SK-N-SH (cell line): Measurements from ENCODE around the gene KCNK17. TPM values are rescaled to one million over a fixed set of nuclear protein-coding genes. Genes with fewer than 3 reads are reported as not detected.

Source experiments
- CTCF ChIA-PET: fragments of 300-600, 350-600 bp; formaldehyde crosslinking; extraction: SDS; loops from one replicate; lab custom pipeline; 2021; lab: Yijun Ruan, JAX
- POLR2A ChIA-PET: fragments of 350-600 bp; sonication (Branson Sonifier 250); formaldehyde crosslinking; extraction: SDS; loops from one replicate; lab custom pipeline; 2020; ENCODE audit warnings: antibody characterized with exemption, inconsistent platforms; lab: Yijun Ruan, JAX
- DNase-seq: peaks from one replicate; pipeline ENCODE4 v3.0.0; 2012
- H2AFZ ChIP-seq: fragments of 200-600 bp; sonication (generic); 2 replicates; pipeline ENCODE4 v1.8.1; 2016; ENCODE audit warnings: antibody characterized with exemption, mild to moderate bottlenecking, low read depth
- H3F3A ChIP-seq: fragments of 200-600 bp; sonication (generic); replicated peaks from 2 replicates; pipeline ENCODE3; 2016; ENCODE audit warnings: antibody characterized with exemption, mild to moderate bottlenecking; ENCODE audit not compliant: insufficient read depth
- H3K27ac ChIP-seq, 2 experiments: fragments of 200-500 bp in 1 of 2; fragments of 200-600 bp in 1 of 2; sonication (Bioruptor generic) in 1 of 2; sonication (generic), shearing (Covaris generic) in 1 of 2; 2 replicates each; pipeline versions ENCODE4 v1.5.1 to v1.6.1; 2014 to 2016; ENCODE audit warnings: low read depth in 2 of 2, inconsistent platforms in 1 of 2, low read length in 1 of 2, mild to moderate bottlenecking in 1 of 2, mixed read lengths in 1 of 2
- H3K27me3 ChIP-seq: fragments of 200-600 bp; sonication (generic), shearing (Covaris generic); 2 replicates; pipeline ENCODE4 v1.6.1; 2016; ENCODE audit warnings: mixed run types; ENCODE audit not compliant: insufficient read depth
- H3K36me3 ChIP-seq, 2 experiments: fragments of 200-500 bp in 1 of 2; fragments of 200-600 bp in 1 of 2; sonication (Bioruptor generic) in 1 of 2; sonication (generic) in 1 of 2; replicated peaks in 1 of 2; 2 replicates each; pipeline versions ENCODE3 to v1.5.1; 2014 to 2016; ENCODE audit warnings: low read length in 1 of 2, mild to moderate bottlenecking in 1 of 2; ENCODE audit not compliant: insufficient read depth in 2 of 2, control insufficient read depth in 1 of 2
- H3K4me1 ChIP-seq, 2 experiments: fragments of 200-500 bp in 1 of 2; fragments of 200-600 bp in 1 of 2; sonication (Bioruptor generic) in 1 of 2; sonication (generic), shearing (Covaris generic) in 1 of 2; 2 replicates each; pipeline versions ENCODE4 v1.5.1 to v1.6.1; 2014 to 2016; ENCODE audit warnings: low read depth in 1 of 2, low read length in 1 of 2, mixed run types in 1 of 2; ENCODE audit not compliant: insufficient read depth in 2 of 2, control insufficient read depth in 1 of 2
- H3K4me2 ChIP-seq: fragments of 200-600 bp; sonication (generic), shearing (Covaris generic); 2 replicates; pipeline ENCODE4 v1.6.1; 2017; ENCODE audit warnings: mixed run types
- H3K4me3 ChIP-seq, 2 experiments: fragments of 200-500 bp in 1 of 2; fragments of 200-600 bp in 1 of 2; sonication (Bioruptor generic) in 1 of 2; sonication (generic), shearing (Covaris generic) in 1 of 2; 2 replicates each; pipeline versions ENCODE4 v1.5.1 to v1.8.1; 2014 to 2016; ENCODE audit warnings: low read depth in 2 of 2, inconsistent platforms in 1 of 2, low read length in 1 of 2, mild to moderate bottlenecking in 1 of 2, mixed read lengths in 1 of 2, moderate library complexity in 1 of 2
- H3K79me2 ChIP-seq: fragments of 200-600 bp; sonication (generic); 2 replicates; pipeline ENCODE4 v1.8.1; 2017; ENCODE audit warnings: mild to moderate bottlenecking; ENCODE audit not compliant: insufficient read depth
- H3K9ac ChIP-seq: fragments of 200-600 bp; sonication (generic); 2 replicates; pipeline ENCODE4 v1.6.1; 2017; ENCODE audit warnings: mixed run types
- H3K9me2 ChIP-seq: fragments of 200-600 bp; sonication (generic); 2 replicates; pipeline ENCODE4 v1.6.1; 2017; ENCODE audit warnings: mixed run types
- H3K9me3 ChIP-seq: fragments of 200-600 bp; sonication (generic); 2 replicates; pipeline ENCODE4 v1.6.1; 2017; ENCODE audit warnings: mixed run types, mild to moderate bottlenecking, moderate library complexity
- H4K20me1 ChIP-seq: fragments of 200-600 bp; sonication (generic); 2 replicates; pipeline ENCODE4 v1.6.1; 2017; ENCODE audit warnings: mild to moderate bottlenecking, mixed run types; ENCODE audit not compliant: insufficient read depth
- CHD2 ChIP-seq: fragments of 150-350 bp; IDR thresholded peaks from 2 replicates; pipeline ENCODE4 v1.6.1; 2018; ENCODE audit warnings: low read length; ENCODE audit not compliant: partially characterized antibody
- EP300 ChIP-seq, 2 experiments: IDR thresholded peaks; 2 replicates each; pipeline versions ENCODE4 v1.4.0 to v1.6.1; 2012; ENCODE audit warnings: borderline replicate concordance in 1 of 2, low read depth in 1 of 2, low read length in 1 of 2
- GABPA ChIP-seq: IDR thresholded peaks from 2 replicates; pipeline ENCODE4 v1.4.0; 2012; ENCODE audit warnings: low read depth, mild to moderate bottlenecking
- MEF2A ChIP-seq: IDR thresholded peaks from 2 replicates; pipeline ENCODE4 v1.4.0; 2012; ENCODE audit warnings: low read depth, borderline replicate concordance
- PBX3 ChIP-seq: IDR thresholded peaks from 2 replicates; pipeline ENCODE4; 2012
- REST ChIP-seq: IDR thresholded peaks from 2 replicates; pipeline ENCODE4 v1.6.1; 2012; ENCODE audit warnings: mild to moderate bottlenecking, low read depth, low read length, moderate library complexity
- RXRA ChIP-seq: IDR thresholded peaks from 2 replicates; pipeline ENCODE4 v1.4.0; 2012; ENCODE audit warnings: low read depth, mild to moderate bottlenecking, borderline replicate concordance
- SIN3A ChIP-seq: IDR thresholded peaks from 2 replicates; pipeline ENCODE4 v1.6.1; 2012; ENCODE audit warnings: low read depth, mild to moderate bottlenecking, low read length, moderate library complexity, borderline replicate concordance
- SMC3 ChIP-seq: IDR thresholded peaks from 2 replicates; pipeline ENCODE4 v1.6.1; 2012; ENCODE audit warnings: low read depth, low read length, improper control_type of control experiment
- TEAD4 ChIP-seq: IDR thresholded peaks from 2 replicates; pipeline ENCODE4 v1.4.0; 2012; ENCODE audit warnings: mild to moderate bottlenecking, borderline replicate concordance; ENCODE audit not compliant: insufficient read depth
- WGBS: methylation state at CpG from one replicate; pipeline ENCODE4 v1.1.6; 2017; ENCODE audit warnings: low lambda C conversion rate; 5-methylcytosine and 5-hydroxymethylcytosine counted together
- polyA plus RNA-seq, 3 experiments: library from polyadenylated mRNA; depleted of rRNA; stranded (reverse); fragments of >200 nt; gene quantifications; 2 replicates each; pipeline ENCODE4 v1.2.3, GENCODE V29; 2012
- TF ChIP-seq, protein P1 (sequence below): IDR thresholded peaks from 2 replicates; pipeline ENCODE4 v1.4.0; 2012; ENCODE audit warnings: low read depth
- TF ChIP-seq, protein P2 (sequence below): IDR thresholded peaks from 2 replicates; pipeline ENCODE4 v1.4.0; 2012; ENCODE audit warnings: low read depth, borderline replicate concordance

KCNK17 gene
- polyA plus RNA-seq, 1 of the 3 experiments (the other 2 are of a cell fraction) = not detected

DNA sequence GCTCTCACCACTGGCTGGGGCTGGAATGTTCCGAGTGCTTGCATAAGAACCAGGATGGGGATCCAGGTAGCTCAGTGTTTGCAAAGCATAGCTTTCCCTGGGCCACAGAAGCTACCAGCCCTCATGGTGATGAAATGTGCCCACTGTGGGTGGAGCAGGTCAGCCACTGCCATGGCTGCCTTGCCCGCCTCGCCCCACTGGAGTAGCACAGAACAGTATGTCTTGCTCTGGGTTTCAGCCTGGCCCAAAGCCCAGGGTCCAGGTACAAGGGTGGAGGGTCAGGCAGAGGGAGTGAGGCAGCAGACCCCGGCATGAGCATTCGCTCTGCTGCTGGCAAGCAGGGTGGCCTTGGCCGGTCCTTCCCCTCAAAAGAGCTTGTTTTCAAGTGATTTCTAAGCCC is 34.7 kb downstream of the KCNK17 start (continued):
- TF ChIP-seq SIN3A = no peak
- no peak for TF ChIP-seq PBX3

DNA sequence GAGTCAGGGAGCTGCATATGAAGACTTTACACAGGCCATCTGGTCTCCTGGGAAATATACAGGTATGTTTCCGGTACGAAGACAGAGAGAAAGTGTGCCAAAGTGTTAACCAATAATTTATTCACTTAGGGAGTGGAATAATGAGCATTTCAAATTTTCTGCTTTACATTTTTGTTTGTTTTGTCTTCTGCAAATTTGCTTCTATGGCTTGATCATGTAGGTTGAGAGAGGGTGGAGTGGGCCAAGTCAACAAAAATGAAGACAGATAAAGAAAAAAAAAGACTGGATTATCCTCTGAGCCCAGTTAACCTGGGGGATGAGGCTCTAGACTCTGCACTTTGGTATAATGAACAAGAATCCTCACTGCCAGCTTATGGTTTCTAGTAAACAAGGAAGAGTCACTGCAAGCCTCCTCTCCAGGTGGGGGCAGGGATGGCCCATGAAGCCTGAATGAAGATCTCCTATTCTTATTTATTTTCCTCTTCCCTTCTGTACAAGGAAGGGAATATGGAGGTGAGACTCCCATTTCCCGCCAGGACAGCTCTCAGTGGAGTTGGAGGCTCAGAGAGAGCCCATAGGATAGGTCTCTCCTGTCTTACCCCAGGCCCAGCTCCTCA is 37.7 kb downstream of the KCNK17 start:
- H3F3A ChIP-seq = no peaks in the 10 kb centered on the region
- POLR2A ChIA-PET = no interaction called here

DNA sequence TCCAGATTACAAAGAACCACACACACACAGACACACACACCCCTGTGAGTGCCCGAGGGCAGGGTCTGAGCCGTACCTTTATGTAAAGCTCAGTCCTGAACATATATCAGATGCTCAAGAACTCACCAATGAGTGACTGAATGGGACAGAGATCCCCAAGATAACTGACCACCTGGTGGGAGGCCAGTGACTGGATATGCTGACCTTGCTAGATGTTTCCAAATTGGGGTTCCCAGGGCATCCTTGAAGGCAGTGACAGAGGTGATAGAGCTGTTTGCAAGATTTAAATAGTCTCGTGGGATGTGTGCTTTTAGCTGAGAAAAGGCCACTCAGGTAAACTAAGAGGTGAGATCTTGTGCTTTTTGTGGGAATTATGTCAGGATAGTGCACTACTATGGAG is 39.3 kb downstream of the KCNK17 start:
- DNase-seq = no peak
- TF ChIP-seq CHD2 (no peak), GABPA (no peak), REST (no peak), SIN3A (no peak), MEF2A (no peak), SMC3 (no peak), RXRA (no peak)
- TF ChIP-seq, protein P1, sequence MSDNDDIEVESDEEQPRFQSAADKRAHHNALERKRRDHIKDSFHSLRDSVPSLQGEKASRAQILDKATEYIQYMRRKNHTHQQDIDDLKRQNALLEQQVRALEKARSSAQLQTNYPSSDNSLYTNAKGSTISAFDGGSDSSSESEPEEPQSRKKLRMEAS = no peak
- TF ChIP-seq, protein P2, sequence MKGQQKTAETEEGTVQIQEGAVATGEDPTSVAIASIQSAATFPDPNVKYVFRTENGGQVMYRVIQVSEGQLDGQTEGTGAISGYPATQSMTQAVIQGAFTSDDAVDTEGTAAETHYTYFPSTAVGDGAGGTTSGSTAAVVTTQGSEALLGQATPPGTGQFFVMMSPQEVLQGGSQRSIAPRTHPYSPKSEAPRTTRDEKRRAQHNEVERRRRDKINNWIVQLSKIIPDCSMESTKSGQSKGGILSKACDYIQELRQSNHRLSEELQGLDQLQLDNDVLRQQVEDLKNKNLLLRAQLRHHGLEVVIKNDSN = no peak
- no peaks in the 10 kb centered on the region for H3K27me3 ChIP-seq
- no peaks in the 10 kb centered on the region for H4K20me1 ChIP-seq
- H3K79me2 ChIP-seq = no peaks in the 10 kb centered on the region
- H3K4me1 ChIP-seq = no peaks in the 10 kb centered on the region
- POLR2A ChIA-PET = no interaction called here
- H3K27ac ChIP-seq = no peak overlapping the region
- H3K36me3 ChIP-seq = no peaks in the 10 kb centered on the region
- CTCF ChIA-PET = interaction anchor here (0.8 to 1.2 kb wide), 2 partner anchors 12 to 74 kb away, joined by 3 to 4 read pairs; no protein-coding TSS in a partner anchor
- 17% methylated on average over 3 of the region's 3 CpGs for WGBS
- H3K9me3 ChIP-seq = no peaks in the 10 kb centered on the region
- no peak overlapping the region for H3K4me2 ChIP-seq
- H3K9me2 ChIP-seq = no peaks in the 10 kb centered on the region
- H2AFZ ChIP-seq = no peak overlapping the region
- H3K4me3 ChIP-seq = no peak overlapping the region
- H3F3A ChIP-seq = no peaks in the 10 kb centered on the region
- no peak overlapping the region for H3K9ac ChIP-seq

More for the DNA sequence above, 37.7 kb downstream of the KCNK17 start:
- no peak overlapping the region for H3K27ac ChIP-seq
- H3K36me3 ChIP-seq = no peaks in the 10 kb centered on the region
- 64% methylated on average over 3 of the region's 3 CpGs for WGBS
- CTCF ChIA-PET = no interaction called here
- no peaks in the 10 kb centered on the region for H3K9me2 ChIP-seq
- no peak overlapping the region for H2AFZ ChIP-seq
- no peak for DNase-seq
- H4K20me1 ChIP-seq = no peaks in the 10 kb centered on the region
- no peak overlapping the region for H3K9ac ChIP-seq
- H3K79me2 ChIP-seq = no peaks in the 10 kb centered on the region
- no peak overlapping the region for H3K4me3 ChIP-seq
- no peaks in the 10 kb centered on the region for H3K9me3 ChIP-seq
- H3K4me2 ChIP-seq = no peak overlapping the region
- H3K27me3 ChIP-seq = no peaks in the 10 kb centered on the region
- TF ChIP-seq TEAD4 (no peak), SIN3A (no peak), PBX3 (no peak), EP300 (IDR thresholded peaks at IDR 0.05; ENCODE audit: borderline replicate concordance in 1 of 2, low read depth in 1 of 2, low read length in 1 of 2) (no peak)
- TF ChIP-seq, all 33 proteins: peak for 0
- no peaks in the 10 kb centered on the region for H3K4me1 ChIP-seq
